8988T (cell line): ENCODE measurements around the gene FRMD5.

Experiments
- DNase-seq: peaks from one replicate; pipeline ENCODE4 v3.0.0; 2011

FRMD5 gene

GRCh38 chr15:44159492-44159891 lies 35.6 kb downstream of the FRMD5 start:
- no peak for DNase-seq

- no peak for DNase-seq
These were observed 37.0 kb downstream of the FRMD5 start for GRCh38 chr15:44158111-44158510.

- no peak for DNase-seq
These were observed 37.4 kb downstream of the FRMD5 start for GRCh38 chr15:44157679-44158078.

GRCh38 chr15:44153352-44153751 lies 41.7 kb downstream of the FRMD5 start:
- DNase-seq = no peak

GRCh38 chr15:44149224-44149623 lies 45.8 kb downstream of the FRMD5 start:
- DNase-seq = no peak

GRCh38 chr15:44148580-44148979 lies 46.5 kb downstream of the FRMD5 start:
- DNase-seq = no peak

- DNase-seq = no peak
These were observed 47.4 kb downstream of the FRMD5 start for GRCh38 chr15:44147636-44148035.

- no peak for DNase-seq
These were observed 49.6 kb downstream of the FRMD5 start for GRCh38 chr15:44145495-44145894.

- no peak for DNase-seq
These were observed 50.1 kb downstream of the FRMD5 start for GRCh38 chr15:44144992-44145391.

GRCh38 chr15:44144184-44144583 lies 50.9 kb downstream of the FRMD5 start:
- no peak for DNase-seq

GRCh38 chr15:44137750-44138149 lies 57.3 kb downstream of the FRMD5 start:
- no peak for DNase-seq

- DNase-seq = no peak
These were observed 58.0 kb downstream of the FRMD5 start for GRCh38 chr15:44136991-44137477.

GRCh38 chr15:44132057-44132456 lies 63.0 kb downstream of the FRMD5 start:
- DNase-seq = no peak

GRCh38 chr15:44130778-44131177 lies 64.3 kb downstream of the FRMD5 start:
- no peak for DNase-seq

- no peak for DNase-seq
These were observed 65.2 kb downstream of the FRMD5 start for GRCh38 chr15:44129911-44130310.

GRCh38 chr15:44128443-44128842 lies 66.6 kb downstream of the FRMD5 start:
- no peak for DNase-seq

- DNase-seq = no peak
These were observed 69.2 kb downstream of the FRMD5 start for GRCh38 chr15:44125879-44126278.

- no peak for DNase-seq
These were observed 92.3 kb downstream of the FRMD5 start for GRCh38 chr15:44102675-44103254.

- DNase-seq = no peak
These were observed 93.1 kb downstream of the FRMD5 start for GRCh38 chr15:44101944-44102343.

- DNase-seq = no peak
These were observed 93.8 kb downstream of the FRMD5 start for GRCh38 chr15:44101286-44101685.

- DNase-seq = no peak
These were observed 95.4 kb downstream of the FRMD5 start for GRCh38 chr15:44099671-44100070.

- no peak for DNase-seq
These were observed 97.5 kb downstream of the FRMD5 start for GRCh38 chr15:44097552-44097951.

- DNase-seq = no peak
These were observed 98.5 kb downstream of the FRMD5 start for GRCh38 chr15:44096596-44096995.

GRCh38 chr15:44094781-44095180 lies 100.3 kb downstream of the FRMD5 start:
- DNase-seq = no peak

GRCh38 chr15:44093836-44094235 lies 101.2 kb downstream of the FRMD5 start:
- DNase-seq = no peak

- no peak for DNase-seq
These were observed 102.8 kb downstream of the FRMD5 start for GRCh38 chr15:44092221-44092620.
